ENCODE data around the gene SCRT2.

DNA sequence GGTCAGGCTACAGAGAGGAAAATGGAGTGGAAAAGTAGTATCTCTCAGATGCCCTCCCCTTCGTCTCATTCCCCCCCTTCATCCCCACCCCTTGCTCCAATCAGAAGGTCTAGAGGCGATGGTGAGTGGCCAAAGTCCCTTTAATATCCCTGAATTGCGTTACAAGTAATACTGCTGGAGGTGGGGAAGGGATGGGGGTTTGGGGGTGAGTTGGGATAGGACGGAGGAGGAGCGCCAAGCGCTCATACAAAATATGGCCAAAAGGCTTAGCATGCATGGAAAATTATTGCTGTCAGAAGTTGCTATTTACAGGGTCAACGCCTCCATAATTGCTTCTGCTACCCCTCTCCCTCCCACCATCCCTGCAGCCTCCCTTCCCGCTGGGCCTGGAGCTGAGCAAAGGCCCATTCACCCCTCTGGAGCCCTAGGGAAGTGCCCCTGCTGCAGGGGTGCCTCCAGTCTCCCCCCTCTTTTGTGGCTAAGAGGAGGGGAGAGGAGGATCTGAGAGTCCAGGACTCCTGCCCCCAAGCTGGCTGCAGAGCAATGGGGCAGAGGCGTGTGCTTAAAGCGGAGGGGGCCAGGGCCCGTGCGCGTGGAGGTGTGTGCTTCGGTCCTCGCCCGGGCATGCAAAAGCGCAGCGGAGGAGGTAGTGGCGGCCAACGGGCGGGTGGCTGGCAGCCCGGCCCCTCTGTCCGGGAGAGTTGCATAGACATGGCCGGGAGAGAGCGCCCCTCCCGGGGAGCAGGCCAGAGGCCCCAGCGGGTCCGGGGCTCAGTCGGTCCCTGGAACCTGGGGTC, 13.9 kb downstream of the SCRT2 start:
- no peak for TF ChIP-seq POLR2AphosphoS5 (IDR thresholded peaks at IDR 0.05; ENCODE audit: low read depth, low read length)
- no peak for TF ChIP-seq POLR2A (IDR thresholded peaks at IDR 0.05; ENCODE audit: low read depth, low read length)
- TF ChIP-seq TAF1 (IDR thresholded peaks at IDR 0.05; ENCODE audit: borderline replicate concordance, low read depth, low read length) = no peak
